Mammary epithelial cell (primary cell): ENCODE measurements around the gene COMMD2.

Experiments used
- EZH2 ChIP-seq: IDR thresholded peaks from 2 replicates; pipeline ENCODE4 v1.6.1; 2012; ENCODE audit warnings: low read length, inconsistent platforms, borderline replicate concordance
- TF ChIP-seq, protein P1 (sequence below), 2 donors: IDR thresholded peaks in 1 of 2; conservative IDR thresholded peaks in 1 of 2; 2 replicates each; pipeline ENCODE4 v1.5.1; 2011 to 2012; ENCODE audit warnings: inconsistent platforms in 2 of 2, low read length in 2 of 2, mild to moderate bottlenecking in 2 of 2, control low read depth in 1 of 2, low read depth in 1 of 2; ENCODE audit not compliant: insufficient read depth in 1 of 2; ENCODE audit errors: extremely low read depth in 1 of 2

DNA sequence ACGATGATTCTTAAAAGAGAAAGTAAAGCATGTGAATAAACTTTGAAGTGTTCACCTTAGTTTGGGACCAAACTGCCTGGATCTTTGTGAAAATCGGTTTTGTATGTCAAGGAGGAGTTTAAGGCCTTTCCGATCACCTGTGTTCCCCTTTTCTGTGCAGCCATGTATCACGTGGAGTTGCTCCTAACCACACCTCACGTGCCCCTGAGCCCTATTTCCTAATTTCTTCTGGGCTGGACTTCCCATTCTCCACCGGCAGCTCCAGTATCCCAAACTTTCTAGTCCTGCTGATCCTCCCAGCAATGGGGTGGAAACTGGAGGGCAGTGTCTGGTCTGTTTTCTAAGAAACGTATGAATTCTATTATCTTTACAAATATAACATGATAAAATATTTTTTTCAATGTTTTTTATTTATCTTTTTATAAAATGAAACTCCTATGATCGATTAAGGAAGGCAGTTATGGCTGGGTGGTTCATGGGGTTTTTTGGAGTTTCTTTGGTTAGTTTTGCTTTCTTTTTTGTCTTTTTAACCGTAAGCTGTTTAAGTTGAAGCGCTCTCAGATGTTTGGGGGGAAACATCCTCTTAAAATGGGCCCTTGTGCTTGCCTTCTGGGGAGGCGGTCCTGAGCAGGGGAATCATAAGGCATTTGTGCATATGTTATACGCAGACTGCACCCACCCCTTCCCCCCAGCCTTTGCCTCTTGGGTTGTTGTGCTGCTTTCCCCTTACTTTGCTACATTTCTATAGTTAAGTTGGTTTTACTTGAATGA, 50.9 kb downstream of the COMMD2 start:
- TF ChIP-seq, protein P1, sequence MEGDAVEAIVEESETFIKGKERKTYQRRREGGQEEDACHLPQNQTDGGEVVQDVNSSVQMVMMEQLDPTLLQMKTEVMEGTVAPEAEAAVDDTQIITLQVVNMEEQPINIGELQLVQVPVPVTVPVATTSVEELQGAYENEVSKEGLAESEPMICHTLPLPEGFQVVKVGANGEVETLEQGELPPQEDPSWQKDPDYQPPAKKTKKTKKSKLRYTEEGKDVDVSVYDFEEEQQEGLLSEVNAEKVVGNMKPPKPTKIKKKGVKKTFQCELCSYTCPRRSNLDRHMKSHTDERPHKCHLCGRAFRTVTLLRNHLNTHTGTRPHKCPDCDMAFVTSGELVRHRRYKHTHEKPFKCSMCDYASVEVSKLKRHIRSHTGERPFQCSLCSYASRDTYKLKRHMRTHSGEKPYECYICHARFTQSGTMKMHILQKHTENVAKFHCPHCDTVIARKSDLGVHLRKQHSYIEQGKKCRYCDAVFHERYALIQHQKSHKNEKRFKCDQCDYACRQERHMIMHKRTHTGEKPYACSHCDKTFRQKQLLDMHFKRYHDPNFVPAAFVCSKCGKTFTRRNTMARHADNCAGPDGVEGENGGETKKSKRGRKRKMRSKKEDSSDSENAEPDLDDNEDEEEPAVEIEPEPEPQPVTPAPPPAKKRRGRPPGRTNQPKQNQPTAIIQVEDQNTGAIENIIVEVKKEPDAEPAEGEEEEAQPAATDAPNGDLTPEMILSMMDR (conservative IDR thresholded peaks at IDR 0.05 in 1 of 2, IDR thresholded peaks at IDR 0.05 in 1 of 2; ENCODE audit: extremely low read depth in 1 of 2, insufficient read depth in 1 of 2, low read depth in 1 of 2, low read length in 2 of 2) = no peak
- TF ChIP-seq EZH2 = no peak
